ENCODE data around the gene HS6ST2.

The HS6ST2 gene

GRCh38 chrX:132665676-132666075, 292.8 kb downstream of the HS6ST2 start:
- no peak for DNase-seq

DNA sequence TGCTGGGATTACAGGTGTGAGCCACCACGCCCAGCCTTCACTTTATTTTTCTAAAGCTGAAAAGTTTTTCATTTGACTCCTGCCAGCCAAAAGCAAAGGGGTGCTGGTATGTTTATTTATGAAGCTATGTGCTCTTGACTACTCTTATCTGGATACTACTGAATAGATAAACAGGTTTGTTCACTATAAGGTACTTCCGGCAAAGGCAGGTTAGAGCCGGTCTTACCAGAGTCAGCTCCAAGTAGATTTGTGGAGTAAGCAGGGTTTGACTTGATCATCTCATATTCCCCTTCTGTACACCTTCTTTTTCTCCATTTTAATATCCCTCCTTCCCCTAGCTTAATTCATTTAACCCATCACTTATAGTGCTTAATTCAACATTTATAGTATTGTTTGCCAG, 294.2 kb downstream of the HS6ST2 start:
- DNase-seq = no peak

DNA sequence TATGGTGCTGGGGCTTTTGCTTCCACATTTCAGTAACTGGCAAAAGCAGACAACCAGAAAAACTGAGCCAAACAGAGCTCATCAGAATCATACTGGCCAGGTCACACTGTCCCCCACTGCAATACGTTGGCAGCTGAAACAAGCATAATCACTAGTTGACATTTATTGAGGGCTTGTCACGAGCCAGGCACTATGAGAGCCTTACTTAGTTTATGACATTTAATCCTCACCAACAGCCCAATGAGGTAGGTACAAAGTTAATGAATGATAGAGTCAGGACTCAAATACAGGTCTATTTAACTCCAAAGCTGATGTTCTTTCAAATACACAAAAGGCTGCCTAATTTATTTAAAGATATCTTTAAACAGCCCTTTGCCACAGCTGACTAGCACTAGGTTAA, 295.6 kb downstream of the HS6ST2 start:
- no peak for DNase-seq

- DNase-seq = no peak
Measured at GRCh38 chrX:132657876-132658275, 300.6 kb downstream of the HS6ST2 start.

DNA sequence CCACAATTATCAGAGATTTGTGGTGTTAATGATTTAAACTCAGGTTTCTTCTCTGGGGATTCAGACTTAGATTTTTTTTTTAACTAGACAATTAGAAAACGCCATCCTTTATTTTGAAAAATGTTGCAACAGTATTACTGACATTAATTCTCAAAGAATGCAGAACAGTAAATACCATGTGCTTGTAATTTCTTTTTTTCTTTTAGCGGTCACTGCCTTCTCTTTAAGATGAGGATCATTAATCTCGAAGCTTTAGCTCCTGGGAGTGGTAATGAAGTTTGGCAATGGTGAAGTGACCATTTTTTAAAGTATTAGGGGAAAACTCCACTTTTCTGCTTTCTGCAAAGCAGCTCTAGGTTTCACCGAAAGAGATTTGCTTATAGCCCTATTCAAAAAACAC, 305.6 kb downstream of the HS6ST2 start:
- no peak for DNase-seq

DNA sequence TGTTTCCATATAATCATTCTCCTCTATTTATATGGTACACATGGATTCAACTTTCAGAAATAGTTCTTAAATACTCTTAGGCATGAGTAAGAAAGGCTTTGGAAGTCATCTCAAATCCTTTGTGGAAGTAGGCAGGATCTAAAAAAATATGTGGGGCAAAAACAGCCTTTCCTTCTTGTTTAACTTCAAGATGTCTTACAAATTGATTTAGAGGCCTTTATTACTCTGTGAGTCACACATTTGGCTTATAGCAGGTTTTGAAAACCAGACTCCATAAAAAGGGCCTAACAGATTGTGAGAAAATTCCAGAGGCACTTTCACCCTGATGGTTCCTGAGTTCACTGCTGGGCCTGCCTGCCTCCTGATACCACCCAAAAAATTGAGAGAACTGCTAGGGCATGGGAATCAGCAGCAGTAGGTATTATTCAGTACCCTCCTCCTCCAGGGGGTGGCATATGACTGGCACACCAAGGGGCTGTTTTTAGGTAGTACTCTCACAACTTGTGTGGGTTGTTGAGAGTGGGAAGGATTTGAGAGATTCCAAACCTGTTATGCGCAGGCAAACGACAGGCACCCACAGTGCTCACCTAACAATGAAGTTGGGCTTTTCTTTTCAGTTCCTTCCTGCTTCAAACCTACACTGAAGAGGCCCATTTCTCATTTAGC, 306.9 kb downstream of the HS6ST2 start:
- no peak for DNase-seq

GRCh38 chrX:132648895-132649294, 309.5 kb downstream of the HS6ST2 start:
- no peak for DNase-seq

- no peak for DNase-seq
Measured at GRCh38 chrX:132639446-132639845, 319.0 kb downstream of the HS6ST2 start.

DNA sequence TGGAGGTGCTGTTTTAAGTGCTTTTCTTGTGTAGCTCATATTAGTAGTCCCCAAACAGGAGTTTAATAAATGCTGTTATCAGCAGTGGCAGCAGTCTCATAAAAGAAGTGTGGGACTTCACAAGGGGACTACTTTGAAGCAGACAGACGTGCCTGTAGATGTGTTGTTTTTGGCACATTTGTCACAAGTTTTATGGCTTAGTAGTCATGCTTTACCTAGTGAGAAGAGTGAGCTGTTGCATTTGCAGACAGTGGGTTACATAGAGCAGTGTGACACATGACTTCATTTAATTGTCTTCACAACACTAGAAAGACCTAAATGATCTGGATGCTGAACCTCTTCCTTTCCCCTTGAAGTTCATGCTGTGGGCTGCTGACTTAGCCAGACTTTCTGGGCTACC, 320.1 kb downstream of the HS6ST2 start:
- DNase-seq = no peak

DNA sequence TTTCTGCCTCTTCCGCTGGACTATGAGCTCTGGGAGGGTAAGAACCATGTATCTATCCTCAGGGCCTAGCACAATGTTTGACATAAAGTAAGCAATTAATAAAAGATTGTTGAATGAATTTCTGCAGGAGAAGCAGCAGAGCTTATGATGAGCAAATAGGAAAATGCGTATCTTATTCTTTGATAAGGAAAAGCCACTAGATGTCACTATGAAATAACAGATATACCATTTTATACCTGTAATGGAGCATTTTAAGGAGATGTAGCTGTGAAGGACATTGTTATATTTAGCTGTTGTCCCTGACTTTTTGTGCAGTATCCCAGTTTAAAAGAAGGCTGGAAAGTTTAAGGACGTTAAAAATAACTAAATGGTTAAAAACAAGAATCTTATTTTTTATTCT, 322.3 kb downstream of the HS6ST2 start:
- no peak for DNase-seq

DNA sequence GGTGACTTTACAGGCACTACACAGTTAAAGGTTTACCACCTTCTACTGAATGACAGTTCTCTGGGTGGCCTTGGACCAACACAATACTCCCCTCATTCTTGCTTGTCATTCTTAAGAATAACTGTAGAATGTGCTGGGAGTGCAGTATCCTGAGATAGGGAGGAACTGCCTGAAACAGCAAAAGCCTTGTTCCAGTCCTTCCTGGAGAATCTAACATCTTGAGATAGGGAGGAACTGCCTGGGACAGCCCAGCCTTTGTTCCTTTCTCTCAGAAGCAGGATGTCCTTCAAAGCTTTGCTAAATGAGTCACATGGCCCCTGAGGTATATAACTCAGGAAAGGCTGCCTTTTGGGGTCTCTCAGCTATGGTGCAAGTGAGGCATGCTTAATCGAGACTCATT, 323.9 kb downstream of the HS6ST2 start:
- no peak for DNase-seq

DNA sequence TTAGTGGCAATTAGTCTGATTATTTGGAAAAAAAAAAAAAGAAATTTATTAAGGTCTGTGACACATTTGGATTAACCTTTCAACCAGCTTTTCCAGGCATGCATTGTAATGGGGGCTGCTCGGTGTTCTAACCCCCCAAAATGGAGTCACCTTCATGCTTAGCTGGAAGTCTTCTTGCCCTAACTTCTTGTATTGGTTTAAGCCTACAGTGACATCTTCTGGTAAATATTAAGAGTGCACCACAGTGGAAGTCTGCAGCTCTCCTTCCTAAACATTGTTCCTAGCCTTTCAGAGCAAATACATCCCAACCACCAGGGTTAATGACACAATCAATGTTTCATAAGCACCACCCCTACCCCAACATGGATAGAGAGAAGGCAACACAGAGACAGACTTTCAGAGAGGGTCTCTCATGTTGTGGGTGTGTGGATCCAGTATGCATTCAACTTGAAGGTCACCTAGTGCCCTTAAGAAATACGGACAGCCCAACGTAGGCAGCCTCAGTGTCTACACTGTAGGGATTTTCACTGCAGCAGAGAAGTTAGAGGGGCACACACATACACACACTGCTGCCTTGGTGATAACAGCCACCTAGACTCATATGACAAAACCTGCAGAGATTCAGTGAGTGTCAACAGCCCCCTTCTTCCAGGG, 326.7 kb downstream of the HS6ST2 start:
- DNase-seq = no peak

DNA sequence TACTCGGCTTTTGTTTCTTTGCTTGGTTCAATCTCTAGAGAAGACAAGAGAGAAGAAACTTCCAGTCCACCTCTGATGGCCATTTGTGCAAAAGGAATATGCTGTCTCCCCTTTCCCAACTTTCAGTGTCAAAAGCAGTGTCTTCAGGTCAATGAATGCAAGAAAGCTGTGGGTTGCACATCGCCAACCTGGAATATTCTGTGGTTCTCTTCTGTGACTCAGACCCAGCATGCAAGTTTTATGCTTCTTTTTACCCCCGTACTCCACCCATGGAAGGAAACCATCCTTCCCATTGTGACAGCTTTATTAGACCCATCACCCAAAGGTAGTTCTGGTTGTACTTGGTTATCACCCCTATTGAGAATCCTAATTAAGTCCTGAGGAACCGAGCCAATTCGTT, 334.0 kb downstream of the HS6ST2 start:
- no peak for DNase-seq

- DNase-seq = no peak
Measured at GRCh38 chrX:132623942-132624341, 334.5 kb downstream of the HS6ST2 start.

DNA sequence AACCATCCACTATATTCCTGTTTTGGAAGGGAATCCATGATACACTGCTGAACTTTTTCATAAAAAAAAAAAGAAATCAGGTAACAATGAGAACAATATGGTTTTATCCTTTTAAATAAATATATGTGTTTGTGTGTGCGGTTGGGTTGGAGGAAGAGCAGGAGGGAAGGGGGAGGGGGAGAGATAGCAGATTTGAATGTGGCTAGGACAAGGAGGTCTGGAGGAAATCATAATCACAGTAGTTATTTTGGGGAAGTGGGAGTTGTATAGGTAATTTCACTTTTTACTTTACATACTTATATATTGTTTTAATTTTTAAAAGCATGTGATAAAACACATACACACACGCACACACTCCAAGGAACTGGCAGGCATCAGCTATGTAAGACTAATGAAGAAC, 335.1 kb downstream of the HS6ST2 start:
- no peak for DNase-seq

DNA sequence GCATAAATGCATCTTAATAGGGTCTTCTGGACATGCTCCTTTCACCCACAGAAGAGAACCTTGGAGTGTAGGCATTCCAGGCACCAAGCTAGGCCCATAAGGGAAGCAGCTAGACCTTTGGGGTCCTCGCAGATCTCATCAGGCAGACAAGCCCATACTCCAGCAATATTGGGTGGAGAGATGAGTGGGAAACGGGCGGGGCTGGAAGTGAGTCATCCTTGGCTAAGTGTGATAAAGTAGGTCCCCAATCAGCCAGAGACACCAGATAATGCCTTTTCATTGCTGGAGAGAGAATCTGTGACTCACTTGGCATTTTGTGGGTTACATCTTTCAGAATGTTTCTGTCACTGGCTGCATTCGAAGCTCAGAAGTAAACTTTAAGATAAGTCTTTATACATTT, 336.3 kb downstream of the HS6ST2 start:
- DNase-seq = peak; percentile 11 to 17

DNA sequence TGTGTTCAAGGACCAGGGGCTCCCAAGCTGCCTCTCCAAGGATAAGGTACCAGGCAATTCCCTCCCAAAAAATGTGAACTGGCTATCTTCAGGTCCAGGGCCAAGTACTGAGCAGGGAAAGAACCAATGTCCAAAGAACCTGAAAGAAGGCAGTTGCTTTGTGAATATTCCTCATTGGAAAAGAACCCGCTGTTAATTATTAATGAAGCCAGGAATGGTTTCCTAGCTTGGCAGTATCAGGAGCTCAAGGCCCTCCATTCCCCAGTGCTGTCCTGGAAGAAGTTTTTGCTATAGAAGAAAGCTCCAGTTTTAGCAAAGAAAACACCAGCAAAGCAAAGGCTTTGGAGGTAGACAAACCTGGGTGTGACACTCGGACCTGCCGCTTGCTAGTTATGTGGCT, 339.6 kb downstream of the HS6ST2 start:
- no peak for DNase-seq

- DNase-seq = peak; percentile 1 to 12
Measured at GRCh38 chrX:132615391-132616131, 342.9 kb downstream of the HS6ST2 start.

DNA sequence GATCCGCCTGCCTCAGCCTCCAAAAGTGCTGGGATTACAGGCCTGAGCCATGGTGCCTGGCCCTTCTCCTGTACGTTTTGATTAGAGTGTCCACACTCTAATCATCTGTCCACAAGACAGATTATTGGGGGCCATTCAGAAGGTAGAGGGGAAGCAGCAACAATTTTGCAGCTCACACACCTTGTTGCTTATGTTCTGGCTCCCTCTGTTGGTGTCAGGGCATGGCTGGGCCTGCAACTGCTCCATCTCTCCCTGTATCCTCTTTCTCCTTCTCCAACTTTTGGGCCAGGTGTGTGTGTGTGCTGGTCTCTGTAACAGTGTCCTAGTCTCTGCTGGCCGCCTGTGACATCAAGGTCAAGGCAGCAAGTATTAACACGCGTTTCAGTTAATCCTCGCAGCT, 344.1 kb downstream of the HS6ST2 start:
- DNase-seq = no peak

GRCh38 chrX:132613801-132614200, 344.6 kb downstream of the HS6ST2 start:
- DNase-seq = no peak

DNA sequence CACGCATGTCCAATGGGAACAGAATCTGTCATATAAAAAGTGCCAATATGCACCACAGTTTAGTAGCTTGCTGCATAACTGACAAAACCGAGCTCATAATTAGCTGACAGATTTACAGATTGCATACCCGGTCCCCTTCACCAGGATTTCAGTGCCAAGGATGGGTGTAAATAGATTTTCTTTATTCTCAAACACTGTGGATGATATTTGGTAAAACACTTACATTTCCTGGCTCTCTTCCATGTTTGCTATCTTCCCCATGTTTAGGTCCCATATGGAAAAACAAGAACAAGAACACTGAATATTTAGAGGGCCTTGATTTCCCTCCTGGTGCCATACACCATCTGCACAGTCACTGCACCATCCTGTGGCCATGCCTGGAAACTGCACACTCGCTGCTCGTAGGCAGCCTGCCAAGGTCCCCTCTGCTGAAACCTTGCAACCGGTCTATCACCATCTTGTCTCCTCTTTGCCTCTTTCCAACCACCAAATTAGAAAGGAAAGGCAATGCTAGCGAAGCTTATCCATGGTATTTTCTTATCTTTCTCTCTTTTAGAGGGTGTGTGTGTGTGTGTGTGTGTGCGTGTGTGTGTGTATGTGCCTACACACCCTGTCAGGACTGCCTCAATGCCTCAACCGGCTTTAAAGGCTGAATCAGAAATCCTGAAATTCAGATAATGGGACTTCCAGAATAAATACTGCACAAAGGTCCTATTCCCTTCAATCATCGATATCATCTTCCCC, 345.4 kb downstream of the HS6ST2 start:
- DNase-seq = peak; percentile 2 to 39

- DNase-seq = no peak
Measured at GRCh38 chrX:132610536-132610935, 347.9 kb downstream of the HS6ST2 start.

DNA sequence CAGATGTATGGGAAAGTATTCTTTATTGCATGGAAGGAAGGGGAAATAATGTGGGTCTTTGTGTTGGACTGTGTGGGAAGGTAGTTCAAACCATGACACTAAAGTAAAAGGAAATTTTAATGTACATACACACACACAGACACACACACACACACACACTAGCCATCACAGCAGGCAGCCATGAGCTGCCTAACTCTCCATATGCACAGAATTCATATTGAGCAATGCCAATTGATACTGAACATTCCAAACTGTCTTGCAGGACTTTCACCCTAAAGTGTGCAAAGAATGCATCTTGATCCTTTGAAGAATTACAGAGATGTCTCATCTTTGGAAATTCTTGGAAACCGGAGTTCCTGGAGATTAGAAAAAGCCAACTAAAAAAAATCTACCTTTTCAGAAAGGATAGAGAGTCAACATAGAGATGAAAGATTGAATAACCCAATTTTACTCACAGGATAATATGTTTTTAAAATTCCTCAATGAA, 349.0 kb downstream of the HS6ST2 start:
- DNase-seq = no peak

Measured in stimulated activated CD4-positive, alpha-beta T cell treated with anti-CD3 and anti-CD28 coated beads, Interleukin-4, amount 100 ng/mL, for 4 hours (primary cell).